Measurements from ENCODE around the gene TRAK1.
A peak's percentile ranks its signal among the peaks of the same experiment; 100 is the strongest.

TRAK1 gene

GRCh38 chr3:42055291-42055690 lies 35.9 kb upstream of the TRAK1 start:
- H3K36me3 Mint-ChIP-seq (ENCODE audit: low read depth), result peaks cover 8% of the 10 kb centered on the region
- DNase-seq, result no peak
- H3K27me3 Mint-ChIP-seq (ENCODE audit: low read depth, poor library complexity), result peaks cover 2% of the 10 kb centered on the region
- H3K4me1 Mint-ChIP-seq, result peaks cover 78% of the 10 kb centered on the region
- H3K4me3 Mint-ChIP-seq, result no peak overlapping the region
- no peaks in the 10 kb centered on the region for H3K9me3 Mint-ChIP-seq
- H3K27ac Mint-ChIP-seq, result peak overlapping the region; percentile 7
- TF ChIP-seq CTCF (IDR thresholded peaks at IDR 0.05), result no peak

DNA sequence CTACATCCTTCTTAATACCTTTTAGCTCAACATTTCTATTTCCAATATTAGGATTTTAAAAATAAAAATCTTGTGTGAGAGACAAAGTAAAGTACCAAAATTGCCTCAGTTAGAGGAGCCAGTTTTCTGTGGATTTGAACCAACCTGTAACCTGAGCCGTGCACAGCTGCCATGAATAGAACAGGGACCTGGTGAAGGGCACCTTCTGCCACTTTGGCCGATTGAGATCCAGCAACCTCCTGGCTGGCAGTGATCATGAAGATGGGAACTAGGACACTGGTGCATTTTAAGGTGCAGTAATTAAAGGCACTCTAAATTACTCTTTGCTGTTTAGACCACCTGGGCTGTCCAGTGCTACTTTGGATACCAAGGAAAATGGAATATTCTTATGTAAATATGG lies 34.3 kb upstream of the TRAK1 start:
- Mint-ChIP-seq H3K27ac (no peak overlapping the region), H3K4me1 (peaks cover 78% of the 10 kb centered on the region), H3K27me3 (ENCODE audit: low read depth, poor library complexity) (peaks cover 2% of the 10 kb centered on the region), H3K36me3 (ENCODE audit: low read depth) (peaks cover 8% of the 10 kb centered on the region), H3K4me3 (no peak overlapping the region), H3K9me3 (no peaks in the 10 kb centered on the region)
- no peak for DNase-seq
- no peak for TF ChIP-seq CTCF (IDR thresholded peaks at IDR 0.05)

- TF ChIP-seq CTCF (IDR thresholded peaks at IDR 0.05), result no peak
- Mint-ChIP-seq H3K4me1 (peaks cover 78% of the 10 kb centered on the region), H3K9me3 (no peaks in the 10 kb centered on the region), H3K27me3 (ENCODE audit: low read depth, poor library complexity) (peaks cover 2% of the 10 kb centered on the region), H3K36me3 (ENCODE audit: low read depth) (peaks cover 8% of the 10 kb centered on the region), H3K27ac (peak overlapping the region; percentile 89), H3K4me3 (no peak overlapping the region)
- no peak for DNase-seq
Observed at GRCh38 chr3:42057561-42058211, 33.5 kb upstream of the TRAK1 start.

DNA sequence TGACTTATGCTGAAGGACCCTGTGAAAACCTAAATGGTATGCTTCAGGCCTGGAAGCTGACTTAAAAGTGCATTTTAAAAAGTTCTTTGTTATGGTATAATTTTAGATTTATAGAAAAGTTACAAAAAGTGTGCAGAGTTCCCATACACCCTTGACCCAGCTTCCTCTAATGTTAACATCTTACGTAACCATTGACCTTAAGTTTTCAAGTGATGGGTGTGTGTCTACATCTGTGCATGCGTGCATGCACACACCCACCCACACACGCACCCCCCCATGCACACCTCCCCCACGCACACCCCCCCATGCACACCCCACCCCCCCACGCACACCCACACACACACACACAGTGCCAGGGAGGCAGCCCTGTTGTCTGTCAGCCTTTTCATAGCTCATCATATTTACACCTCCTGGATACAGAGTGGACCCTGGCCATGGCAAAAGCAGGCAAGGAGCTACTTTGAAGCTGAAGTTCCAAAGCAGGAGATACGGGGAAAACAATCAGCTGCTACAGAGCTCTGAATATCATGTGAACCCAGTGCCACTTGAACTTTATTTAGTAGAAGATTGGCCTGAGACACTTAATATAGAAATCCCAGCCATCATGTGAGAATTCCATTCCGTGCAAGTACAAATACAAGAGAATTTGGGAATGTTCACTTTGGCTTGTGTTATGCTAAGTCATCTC lies 30.0 kb upstream of the TRAK1 start:
- Mint-ChIP-seq H3K9me3 (no peaks in the 10 kb centered on the region), H3K4me1 (peaks cover 56% of the 10 kb centered on the region), H3K36me3 (ENCODE audit: low read depth) (no peaks in the 10 kb centered on the region), H3K27me3 (ENCODE audit: low read depth, poor library complexity) (no peaks in the 10 kb centered on the region), H3K27ac (no peak overlapping the region), H3K4me3 (no peak overlapping the region)
- TF ChIP-seq CTCF (IDR thresholded peaks at IDR 0.05), result no peak
- no peak for DNase-seq

GRCh38 chr3:42061713-42062380 lies 29.3 kb upstream of the TRAK1 start:
- H3K4me3 Mint-ChIP-seq, result no peak overlapping the region
- no peaks in the 10 kb centered on the region for H3K27me3 Mint-ChIP-seq (ENCODE audit: low read depth, poor library complexity)
- H3K4me1 Mint-ChIP-seq, result peaks cover 59% of the 10 kb centered on the region
- no peak for DNase-seq
- no peak overlapping the region for H3K27ac Mint-ChIP-seq
- TF ChIP-seq CTCF (IDR thresholded peaks at IDR 0.05), result no peak
- H3K9me3 Mint-ChIP-seq, result no peaks in the 10 kb centered on the region
- no peaks in the 10 kb centered on the region for H3K36me3 Mint-ChIP-seq (ENCODE audit: low read depth)
